Central memory CD4-positive, alpha-beta T cell (primary cell): ENCODE measurements around the gene SLAIN2.

Experiments used
- DNase-seq: peaks from one replicate; pipeline ENCODE4 v3.0.0; 2022

The SLAIN2 gene

DNA sequence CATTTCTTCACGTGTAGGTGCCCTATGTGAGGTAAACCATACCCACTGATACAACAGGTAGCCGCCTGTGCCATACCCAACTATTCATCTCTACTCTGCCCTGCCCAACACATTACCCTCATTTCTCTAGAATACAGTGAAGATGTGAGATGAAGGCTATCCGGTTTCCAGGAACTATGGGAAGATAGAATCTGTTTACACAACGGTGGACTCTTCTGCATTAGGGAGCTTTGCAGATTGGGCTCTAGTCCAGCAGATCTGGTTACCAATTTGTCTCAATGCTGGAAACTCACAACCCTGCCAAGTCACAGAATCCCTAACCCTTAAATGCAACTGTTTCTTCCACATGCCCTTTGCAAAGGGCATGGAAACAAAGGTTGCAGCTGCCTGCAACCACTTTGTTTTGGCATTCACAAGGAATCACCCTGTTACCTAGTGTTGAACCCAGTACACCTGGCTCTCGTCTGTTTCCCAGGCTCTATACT, 6.4 kb upstream of the SLAIN2 start:
- no peak for DNase-seq

GRCh38 chr4:48336146-48336870, 5.0 kb upstream of the SLAIN2 start:
- DNase-seq, result no peak

- no peak for DNase-seq
Observed at GRCh38 chr4:48337731-48338130, 3.6 kb upstream of the SLAIN2 start.

DNA sequence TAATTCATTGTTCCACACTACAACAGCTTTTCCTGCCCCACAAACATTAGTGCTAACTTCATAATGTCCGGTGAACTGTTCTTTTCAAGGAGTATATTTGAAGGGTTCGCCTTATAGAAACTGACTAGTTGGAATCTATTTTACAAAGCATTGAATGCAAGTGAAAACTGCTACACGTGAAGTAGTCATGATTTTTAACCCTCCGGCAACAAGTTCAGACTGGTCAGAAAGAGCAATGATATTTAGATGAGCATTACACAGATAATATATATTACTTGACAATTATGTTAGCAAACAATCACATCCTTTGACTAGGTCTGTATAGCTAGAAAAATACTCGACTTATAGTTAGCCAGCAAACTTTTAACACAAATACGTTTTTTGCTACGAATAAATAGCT, 1.7 kb upstream of the SLAIN2 start:
- DNase-seq, result no peak

GRCh38 chr4:48340276-48340964, 909 bp upstream of the SLAIN2 start:
- DNase-seq, result no peak

DNA sequence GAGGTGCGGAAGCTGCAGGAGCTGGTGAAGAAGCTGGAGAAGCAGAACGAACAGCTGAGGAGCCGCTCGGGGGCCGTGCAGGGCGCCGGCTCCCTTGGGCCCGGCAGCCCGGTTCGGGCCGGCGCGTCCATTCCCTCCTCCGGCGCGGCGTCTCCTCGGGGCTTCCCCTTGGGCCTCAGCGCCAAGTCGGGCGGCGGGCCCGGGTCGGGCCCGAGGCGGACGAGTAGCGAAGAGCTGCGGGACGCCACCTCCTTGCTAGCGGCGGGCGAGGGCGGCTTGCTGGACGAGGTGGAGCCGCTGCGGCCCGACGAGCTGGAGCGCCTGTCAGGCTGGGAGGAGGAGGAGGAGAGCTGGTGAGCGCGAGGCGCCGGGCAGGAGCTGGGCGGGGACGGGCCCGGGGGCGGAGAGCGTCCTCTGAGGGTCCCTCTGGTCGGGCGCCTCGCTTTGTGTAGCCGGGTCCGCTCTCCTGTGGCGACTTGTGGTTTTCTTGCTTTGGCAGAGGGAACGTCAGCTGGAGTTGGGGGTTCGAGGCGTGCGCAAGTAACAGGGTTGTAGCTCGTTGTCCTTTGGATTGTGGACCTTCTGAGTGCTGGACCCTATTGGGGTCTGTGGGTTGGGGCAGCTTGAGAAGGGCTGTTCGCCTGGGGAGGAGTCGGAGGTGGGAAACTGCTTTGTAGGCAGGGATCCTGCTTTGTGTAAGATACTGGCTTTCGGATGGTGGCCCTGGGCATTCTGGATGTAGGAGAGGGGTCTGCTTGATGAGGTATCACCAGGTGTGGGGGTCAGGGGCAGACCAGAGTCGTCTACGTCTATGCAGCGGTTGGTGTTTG, 662 bp downstream of the SLAIN2 start:
- DNase-seq, result no peak

DNA sequence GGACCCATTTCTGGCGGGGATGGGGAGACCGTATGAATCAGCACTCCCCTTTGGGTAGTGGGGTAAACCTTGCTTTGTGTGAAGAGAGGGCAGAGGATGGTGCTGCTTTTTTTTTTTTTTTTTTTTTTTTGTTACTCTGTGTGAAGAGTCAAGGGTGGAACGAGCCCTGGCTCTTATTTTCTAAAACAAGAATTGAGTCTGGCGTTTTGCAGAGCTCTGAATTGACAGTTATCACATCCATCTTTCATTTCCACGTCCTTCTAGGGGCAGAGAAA, 1.2 kb downstream of the SLAIN2 start:
- DNase-seq, result peak; percentile 5

GRCh38 chr4:48343035-48343434, 1.7 kb downstream of the SLAIN2 start:
- DNase-seq, result no peak

- DNase-seq, result no peak
Observed at GRCh38 chr4:48343551-48343950, 2.2 kb downstream of the SLAIN2 start.

DNA sequence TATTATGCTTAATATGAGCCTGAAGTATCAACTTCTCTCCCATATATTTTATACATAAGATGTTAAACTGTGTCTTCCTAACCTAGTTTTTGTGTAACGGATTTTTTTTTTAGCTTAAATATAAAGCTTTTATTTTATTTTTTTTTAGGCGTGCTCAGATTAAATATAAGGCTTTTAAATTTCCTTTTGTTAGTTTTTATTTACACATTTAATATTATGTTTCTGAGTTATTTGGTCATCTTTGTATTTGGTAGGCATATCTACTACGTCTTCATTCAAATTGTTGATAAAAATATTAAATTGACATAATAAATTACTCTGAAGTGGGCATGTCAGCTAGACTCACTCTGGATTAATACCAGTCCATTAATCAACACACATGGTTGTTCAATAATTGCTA, 4.2 kb downstream of the SLAIN2 start:
- no peak for DNase-seq

- DNase-seq, result no peak
Observed at GRCh38 chr4:48346594-48346993, 5.3 kb downstream of the SLAIN2 start.

DNA sequence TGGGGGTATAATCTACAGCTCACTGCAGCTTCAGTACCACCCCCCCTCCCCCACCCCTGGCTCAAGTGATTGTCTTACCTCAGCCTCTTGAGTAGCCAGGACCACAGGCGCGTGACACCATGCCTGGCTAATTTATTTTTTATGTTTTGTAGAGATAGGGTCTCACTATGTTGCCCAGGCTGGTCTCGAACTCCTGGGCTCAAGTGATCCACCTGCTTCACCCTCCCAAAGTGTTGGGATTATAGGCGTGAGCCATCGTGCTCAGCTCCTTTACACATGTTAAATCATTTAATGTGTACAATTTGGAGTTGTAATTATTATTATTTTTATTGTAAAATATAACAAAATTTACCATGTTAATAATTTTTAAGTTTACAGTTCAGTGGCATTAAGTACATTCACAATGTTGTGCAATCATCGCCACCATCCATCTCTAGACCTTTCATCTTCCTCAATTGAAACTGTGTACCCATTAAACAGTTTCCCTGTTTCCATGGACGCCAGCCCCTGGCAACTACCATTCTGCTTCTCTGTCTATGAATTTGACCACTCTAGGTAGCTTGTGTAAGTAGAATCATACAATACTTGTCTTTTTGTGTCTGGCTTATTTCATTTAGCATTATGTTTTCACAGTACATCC, 6.1 kb downstream of the SLAIN2 start:
- no peak for DNase-seq

DNA sequence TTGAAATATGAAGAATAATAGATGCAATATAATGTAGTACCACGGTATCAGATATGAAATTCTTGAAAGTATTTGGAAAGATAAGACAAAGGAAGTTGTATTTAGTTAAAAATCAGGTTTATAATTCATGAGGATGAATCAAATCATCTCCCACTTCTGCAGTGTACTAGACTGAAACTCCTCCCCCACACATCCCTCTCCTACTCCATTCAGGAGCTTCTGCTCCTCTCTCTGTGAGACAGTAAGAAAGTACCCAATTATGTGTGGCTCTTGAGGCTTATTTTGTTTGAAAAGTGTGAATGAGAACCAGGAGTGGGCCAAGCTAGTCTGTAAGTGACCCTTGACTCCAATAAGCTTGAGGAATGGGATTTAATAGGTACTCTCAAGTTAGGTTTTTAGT, 9.5 kb downstream of the SLAIN2 start:
- DNase-seq, result no peak

- no peak for DNase-seq
Observed at GRCh38 chr4:48352793-48353192, 11.5 kb downstream of the SLAIN2 start.

DNA sequence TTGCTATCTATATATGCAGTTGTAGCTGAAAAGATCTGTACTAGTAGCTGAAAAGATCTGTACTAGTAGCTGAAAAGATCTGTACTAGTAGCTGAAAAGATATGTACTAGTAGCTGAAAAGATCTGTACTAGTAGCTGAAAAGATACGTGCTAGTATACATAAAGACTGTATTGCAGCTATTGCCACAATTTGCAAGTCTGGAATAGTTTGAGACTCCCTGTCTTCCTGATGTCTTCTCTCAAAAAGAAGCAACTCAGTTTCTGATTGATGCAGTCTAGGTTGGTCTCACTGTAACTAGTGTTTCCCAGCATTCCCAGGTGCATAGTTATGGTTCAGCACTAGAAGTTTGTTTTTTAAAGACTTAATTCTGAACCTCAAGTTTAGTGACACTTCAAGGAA, 15.0 kb downstream of the SLAIN2 start:
- DNase-seq, result no peak

DNA sequence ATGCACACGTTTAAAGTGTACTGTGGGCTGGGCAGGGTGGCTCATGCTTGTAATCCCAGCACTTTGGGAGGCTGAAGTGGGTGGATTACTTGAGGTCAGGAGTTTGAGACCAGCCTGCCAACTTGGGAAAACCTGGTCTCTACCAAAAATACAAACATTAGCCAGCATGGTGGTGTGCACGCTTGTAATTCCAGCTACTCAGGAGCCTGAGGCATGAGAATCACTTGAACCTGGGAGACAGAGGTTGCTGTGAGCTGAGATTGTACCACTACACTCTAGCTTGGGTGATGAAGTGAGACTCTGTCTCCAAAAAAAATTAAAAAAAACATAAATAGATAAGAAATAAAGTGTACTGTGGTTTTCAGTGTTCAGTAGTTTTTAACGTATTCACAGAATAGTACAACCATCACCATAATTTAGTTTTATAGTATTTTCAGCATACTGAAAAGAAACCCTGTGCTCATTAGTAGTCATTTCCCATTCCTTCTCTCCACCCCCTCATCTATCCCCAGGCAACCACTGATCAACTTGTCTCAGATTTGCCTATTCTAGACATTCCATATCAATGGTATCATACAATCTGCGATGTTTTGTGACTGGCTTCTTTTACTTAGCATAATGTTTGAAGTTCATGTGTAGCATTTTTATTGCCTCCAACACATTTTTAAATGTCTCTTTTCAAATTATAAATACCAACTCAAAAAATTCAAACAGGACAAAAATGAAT, 19.1 kb downstream of the SLAIN2 start:
- no peak for DNase-seq

DNA sequence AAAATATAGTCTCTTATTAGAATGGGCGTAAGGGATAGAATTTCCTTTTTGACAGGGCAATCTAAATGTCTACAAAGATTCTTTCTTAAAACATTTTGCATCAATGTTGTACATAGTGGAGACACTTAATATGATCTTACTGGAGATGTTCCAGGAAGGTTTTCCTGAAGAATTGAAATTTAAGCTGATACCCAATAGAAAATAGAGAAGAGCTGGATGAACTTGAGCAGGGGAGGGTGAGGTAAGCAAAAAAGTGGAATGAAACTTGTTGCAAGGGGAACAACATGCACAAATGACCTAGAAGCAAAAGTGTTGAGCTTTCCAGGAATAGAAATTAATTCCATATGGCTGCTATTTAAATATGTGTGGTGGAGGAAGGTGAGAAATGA, 19.7 kb downstream of the SLAIN2 start:
- no peak for DNase-seq

- DNase-seq, result no peak
Observed at GRCh38 chr4:48366611-48367010, 25.3 kb downstream of the SLAIN2 start.

GRCh38 chr4:48367016-48367415, 25.7 kb downstream of the SLAIN2 start:
- DNase-seq, result no peak

DNA sequence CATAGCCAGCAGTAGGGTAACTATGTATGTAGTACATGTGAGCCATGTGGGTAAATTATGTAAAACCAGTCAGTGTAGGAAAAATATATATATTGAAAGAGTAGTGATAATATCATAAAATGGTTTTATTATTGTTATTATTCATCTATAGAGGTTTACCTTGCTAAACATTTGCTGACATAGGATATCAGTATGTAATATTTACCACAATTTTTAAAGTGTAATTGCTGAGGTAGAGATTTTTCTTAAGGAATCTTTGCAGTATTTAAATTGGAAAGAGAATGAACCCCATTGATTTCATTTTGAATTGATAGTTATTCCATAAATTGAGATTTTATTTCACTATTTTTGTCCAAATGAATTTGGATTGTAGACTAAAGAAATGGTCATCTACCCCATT, 27.1 kb downstream of the SLAIN2 start:
- no peak for DNase-seq

- DNase-seq, result no peak
Observed at GRCh38 chr4:48369248-48369647, 27.9 kb downstream of the SLAIN2 start.

DNA sequence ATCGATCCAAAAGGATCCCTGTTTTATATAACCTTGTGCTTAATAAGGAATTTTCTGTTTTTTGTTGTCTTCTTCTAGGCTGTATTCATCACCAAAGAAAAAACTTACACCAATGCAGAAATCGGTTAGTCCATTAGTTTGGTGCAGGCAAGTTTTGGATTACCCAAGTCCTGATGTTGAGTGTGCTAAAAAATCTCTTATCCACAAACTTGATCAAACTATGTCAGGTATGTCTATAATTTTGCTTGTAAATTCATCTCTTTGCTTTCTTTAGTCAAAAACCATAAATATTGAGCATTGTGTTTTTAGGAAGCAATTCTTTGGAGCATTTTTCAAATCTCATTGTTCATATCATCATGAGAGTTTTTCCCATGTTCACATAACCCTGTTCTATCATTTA, 28.4 kb downstream of the SLAIN2 start:
- no peak for DNase-seq
